Measurements from ENCODE around the gene PPY. TPM values are rescaled to one million over a fixed set of nuclear protein-coding genes. Genes with fewer than 3 reads are reported as not detected.

The PPY gene
- total RNA-seq, 6 donors from 2014 or later = not detected

GRCh38 chr17:43979671-43980070 lies 37.4 kb upstream of the PPY start:
- Histone ChIP-seq H3K27me3 (peaks cover 0 to 14% (median 6%) of the 10 kb centered on the region in 4 donors), H3K27ac (no peak overlapping the region), H3K9me3 (no peaks in the 10 kb centered on the region), H3K4me1 (peaks cover 10 to 13% (median 12%) of the 10 kb centered on the region in 4 donors), H3K4me3 (no peak overlapping the region), H3K36me3 (no peaks in the 10 kb centered on the region)
- WGBS, 2 donors = 90 to 91% methylated on average over 4 of the region's 4 CpGs
- ATAC-seq (ENCODE audit: low FRiP score in 2 of 2) (no peak), DNase-seq (no peak)
- TF ChIP-seq POLR2A (IDR thresholded peaks at IDR 0.05) (no peak), POLR2AphosphoS5 (IDR thresholded peaks at IDR 0.05) (no peak), CTCF (IDR thresholded peaks at IDR 0.05) (no peak)

DNA sequence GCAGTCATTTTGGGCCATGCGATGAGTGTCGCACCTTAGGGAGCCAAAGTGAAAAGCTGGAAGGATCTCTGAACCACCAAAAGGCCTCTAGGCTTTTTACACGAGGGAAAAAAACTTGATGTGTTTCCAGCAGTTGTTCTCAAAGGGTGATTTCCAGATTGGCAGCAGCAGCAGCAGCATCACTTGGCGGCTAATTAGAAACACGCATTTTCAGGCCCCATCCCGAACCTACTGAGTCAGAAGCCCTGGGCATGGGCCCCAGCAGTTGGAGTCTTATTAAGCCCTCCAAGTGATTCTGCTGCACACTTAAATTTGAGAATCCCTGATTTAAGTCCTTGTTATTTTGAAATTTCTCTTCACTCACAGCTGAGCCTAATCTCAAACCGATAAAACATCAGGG lies 36.7 kb upstream of the PPY start:
- no peak overlapping the region for H3K27ac ChIP-seq
- H3K9me3 ChIP-seq = no peaks in the 10 kb centered on the region
- ATAC-seq (ENCODE audit: low FRiP score in 2 of 2) = no peak
- 81 to 83% methylated on average over 7 of the region's 7 CpGs for WGBS, 2 donors
- TF ChIP-seq EP300 (IDR thresholded peaks at IDR 0.05) (no peak), CTCF (IDR thresholded peaks at IDR 0.05) (no peak), POLR2A (IDR thresholded peaks at IDR 0.05) (no peak)
- H3K4me1 ChIP-seq = peaks cover 8 to 10% (median 9%) of the 10 kb centered on the region in 4 donors
- no peak for DNase-seq
- no peak overlapping the region for H3K4me3 ChIP-seq
- peaks cover 0 to 12% (median 6%) of the 10 kb centered on the region in 4 donors for H3K27me3 ChIP-seq
- H3K36me3 ChIP-seq = no peaks in the 10 kb centered on the region

DNA sequence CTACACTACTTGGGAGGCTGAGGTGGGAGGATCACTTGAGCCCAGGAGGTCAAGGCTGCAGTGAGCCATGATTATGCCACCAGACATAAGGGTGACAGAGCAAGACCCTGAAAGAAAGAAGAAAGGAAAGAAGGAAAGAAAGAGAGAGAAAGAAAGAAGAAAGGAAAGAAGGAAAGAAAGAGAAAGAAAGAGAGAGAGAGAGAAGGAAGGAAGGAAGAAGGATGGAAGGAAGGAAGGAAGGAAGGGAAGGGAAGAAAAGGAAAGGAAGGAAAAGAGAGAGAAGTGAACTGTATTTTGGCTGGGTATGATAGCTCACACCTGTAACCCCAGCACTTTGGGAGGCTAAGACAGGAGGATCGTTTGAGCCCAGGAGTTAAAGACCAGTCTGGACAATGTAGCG lies 35.8 kb upstream of the PPY start:
- Histone ChIP-seq H3K9me3 (no peaks in the 10 kb centered on the region), H3K36me3 (no peaks in the 10 kb centered on the region), H3K4me1 (peaks cover 0 to under 1% (median 0%) of the 10 kb centered on the region in 4 donors), H3K27ac (no peak overlapping the region), H3K27me3 (peaks cover 0 to 4% (median 1%) of the 10 kb centered on the region in 4 donors), H3K4me3 (no peak overlapping the region)
- DNase-seq = no peak
- TF ChIP-seq EP300 (IDR thresholded peaks at IDR 0.05) = no peak
- ATAC-seq (ENCODE audit: low FRiP score in 2 of 2) = no peak
- 81 to 86% methylated on average over 2 of the region's 2 CpGs for WGBS, 2 donors

DNA sequence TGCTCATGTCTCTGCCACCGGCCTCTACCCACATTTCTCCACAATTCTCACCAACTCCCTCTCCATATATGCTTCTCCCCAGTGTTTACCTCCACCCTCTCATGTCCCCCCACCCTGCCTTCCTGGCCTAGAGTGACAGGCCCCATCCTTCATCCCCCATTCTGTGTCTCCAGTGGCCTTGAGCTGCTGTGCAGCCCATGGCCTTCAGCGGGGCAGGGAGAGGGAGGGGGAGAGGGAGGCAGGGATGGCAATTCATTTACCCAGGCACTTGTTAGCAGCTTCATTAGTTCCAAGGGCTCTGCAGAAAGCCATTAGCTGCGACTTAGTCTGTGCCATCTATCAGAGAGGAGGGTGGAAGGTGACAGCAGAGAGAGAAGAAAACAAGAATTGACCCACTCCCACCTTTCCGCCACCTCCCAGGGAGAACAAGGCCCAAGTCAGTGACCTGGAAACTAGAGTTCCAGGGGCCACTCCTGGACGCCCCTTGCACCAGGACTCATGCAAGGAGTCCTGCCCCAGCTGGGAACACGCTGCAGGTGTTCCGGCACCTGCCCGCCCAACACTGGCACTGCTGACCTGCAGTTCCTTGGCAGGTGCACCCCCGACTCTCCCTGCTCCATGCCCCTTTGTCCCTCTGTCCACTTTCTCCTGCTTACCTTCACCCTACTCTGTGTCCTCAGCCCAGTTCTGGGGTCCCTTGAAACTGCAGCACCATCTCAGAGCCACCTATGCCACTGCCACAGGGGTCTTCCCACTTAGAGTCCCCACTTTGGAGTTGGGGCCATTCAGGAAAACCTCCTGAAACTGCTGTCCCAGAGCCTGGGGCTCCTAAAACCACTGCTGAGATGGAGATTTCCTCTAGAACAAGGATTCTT lies 34.9 kb upstream of the PPY start:
- Histone ChIP-seq H3K4me3 (no peak overlapping the region), H3K27me3 (no peaks in the 10 kb centered on the region), H3K4me1 (no peaks in the 10 kb centered on the region), H3K36me3 (no peaks in the 10 kb centered on the region), H3K27ac (no peak overlapping the region), H3K9me3 (no peaks in the 10 kb centered on the region)
- DNase-seq = no peak
- TF ChIP-seq EP300 (IDR thresholded peaks at IDR 0.05) = no peak
- no peak for TF ChIP-seq CTCF (IDR thresholded peaks at IDR 0.05)
- no peak for TF ChIP-seq POLR2AphosphoS5 (IDR thresholded peaks at IDR 0.05)
- no peak for TF ChIP-seq POLR2A (IDR thresholded peaks at IDR 0.05)
- WGBS, 2 donors = 69 to 72% methylated on average over 7 to 9 of the region's 9 CpGs
- ATAC-seq (ENCODE audit: low FRiP score in 2 of 2) = no peak

GRCh38 chr17:43975898-43976297 lies 33.6 kb upstream of the PPY start:
- Histone ChIP-seq H3K36me3 (no peaks in the 10 kb centered on the region), H3K27ac (no peak overlapping the region), H3K9me3 (no peaks in the 10 kb centered on the region), H3K4me1 (no peaks in the 10 kb centered on the region), H3K4me3 (no peak overlapping the region), H3K27me3 (no peaks in the 10 kb centered on the region)
- DNase-seq = no peak
- ATAC-seq (ENCODE audit: low FRiP score in 2 of 2) = no peak
- no peak for TF ChIP-seq POLR2AphosphoS5 (IDR thresholded peaks at IDR 0.05)
- TF ChIP-seq POLR2A (IDR thresholded peaks at IDR 0.05) = no peak
- WGBS, 2 donors = 63 to 87% methylated on average over 18 to 26 of the region's 27 CpGs
